HL-60 (cell line): ENCODE results near the gene NHP2.

Source experiments
- DNase-seq, 2 experiments: peaks; one replicate each; pipeline ENCODE4 v3.0.0-alpha.2; 2010 to 2020; ENCODE audit warnings: low read depth in 1 of 2, low spot score in 1 of 2
- H3K27ac ChIP-seq: fragments of 250-450 bp; sonication (Bioruptor Pico); replicated peaks from 2 replicates; pipeline ENCODE4 v1.5.1; 2020; ENCODE audit warnings: mild to moderate bottlenecking, moderate library complexity
- H3K27me3 ChIP-seq: fragments of 250-450 bp; sonication (Bioruptor Pico); 2 replicates; pipeline ENCODE4 v1.5.1; 2021; ENCODE audit warnings: mild to moderate bottlenecking, moderate library complexity; ENCODE audit not compliant: insufficient read depth, poor library complexity, severe bottlenecking
- H3K4me3 ChIP-seq: replicated peaks from 2 replicates; pipeline ENCODE4 v1.5.1; 2011; ENCODE audit warnings: mild to moderate bottlenecking, control low read depth, low read length; ENCODE audit not compliant: insufficient read depth
- CTCF ChIP-seq: IDR thresholded peaks from one replicate; pipeline ENCODE4 v1.5.1; 2011; ENCODE audit warnings: low read length, control low read depth, inconsistent platforms; ENCODE audit not compliant: insufficient read depth
- GABPA ChIP-seq: IDR thresholded peaks from 2 replicates; pipeline ENCODE4 v1.6.1; 2012; ENCODE audit warnings: low read depth
- POLR2AphosphoS5 ChIP-seq: IDR thresholded peaks from 2 replicates; pipeline ENCODE4 v1.6.1; 2012; ENCODE audit warnings: low read depth
- REST ChIP-seq: IDR thresholded peaks from 2 replicates; pipeline ENCODE4 v1.6.1; 2012; ENCODE audit warnings: low read depth; ENCODE audit not compliant: insufficient replicate concordance
- SPI1 ChIP-seq: IDR thresholded peaks from 2 replicates; pipeline ENCODE4 v1.6.1; 2012; ENCODE audit warnings: low read depth, mild to moderate bottlenecking, borderline replicate concordance

Gene NHP2

GRCh38 chr5:178111925-178112324 lies 41.8 kb downstream of the NHP2 start:
- Histone ChIP-seq H3K27me3 (peaks cover 46% of the 10 kb centered on the region), H3K4me3 (no peak overlapping the region), H3K27ac (no peak overlapping the region)
- TF ChIP-seq REST (no peak), SPI1 (no peak), CTCF (no peak), POLR2AphosphoS5 (no peak), GABPA (no peak)
- no peak for DNase-seq

- TF ChIP-seq CTCF, result no peak
- TF ChIP-seq REST, result no peak
- no peak for TF ChIP-seq SPI1
- no peak for TF ChIP-seq GABPA
- TF ChIP-seq POLR2AphosphoS5, result no peak
Observed at GRCh38 chr5:178110511-178110910, 43.2 kb downstream of the NHP2 start.

GRCh38 chr5:178108966-178109365 lies 44.7 kb downstream of the NHP2 start:
- Histone ChIP-seq H3K4me3 (no peak overlapping the region), H3K27ac (no peak overlapping the region), H3K27me3 (peaks cover 18% of the 10 kb centered on the region)
- DNase-seq, result no peak
- TF ChIP-seq SPI1, result peak; percentile 50; the same call in 1 of the 2 replicates
- TF ChIP-seq CTCF, result no peak

More at GRCh38 chr5:178110511-178110910, 43.2 kb downstream of the NHP2 start:
- no peak for DNase-seq
- H3K27me3 ChIP-seq, result peaks cover 32% of the 10 kb centered on the region
- no peak overlapping the region for H3K27ac ChIP-seq
- H3K4me3 ChIP-seq, result no peak overlapping the region

GRCh38 chr5:178108446-178108845 lies 45.2 kb downstream of the NHP2 start:
- H3K4me3 ChIP-seq, result no peak overlapping the region
- DNase-seq, result no peak
- no peak overlapping the region for H3K27ac ChIP-seq
- TF ChIP-seq GABPA, result no peak
- TF ChIP-seq POLR2AphosphoS5, result no peak
- H3K27me3 ChIP-seq, result peaks cover 14% of the 10 kb centered on the region
